GM18499 (cell line): ENCODE data around the gene RNGTT.
"Not testable (repeated sequence)": the region's sequence is repeated elsewhere in the genome, so short reads cannot be mapped to it uniquely, and the experiment has no call there.

Experiments
- ATAC-seq: cut with Tn5 transposase; IDR thresholded peaks from one replicate; pipeline ENCODE4 v1.9.1; 2021; ENCODE audit warnings: moderate number of reproducible peaks; ENCODE audit not compliant: insufficient read depth, unreplicated experiment

Gene RNGTT

GRCh38 chr6:88914895-88915598 lies 48.4 kb downstream of the RNGTT start:
- ATAC-seq = no peak

- no peak for ATAC-seq
Observed at GRCh38 chr6:88914180-88914579, 49.2 kb downstream of the RNGTT start.

GRCh38 chr6:88913471-88913870 lies 49.9 kb downstream of the RNGTT start:
- no peak for ATAC-seq

- ATAC-seq = no peak
Observed at GRCh38 chr6:88910922-88911778, 52.3 kb downstream of the RNGTT start.

- no peak for ATAC-seq
Observed at GRCh38 chr6:88908598-88909548, 54.5 kb downstream of the RNGTT start.

- ATAC-seq = not testable (repeated sequence)
Observed at GRCh38 chr6:88907148-88907547, 56.3 kb downstream of the RNGTT start.

- ATAC-seq = no peak
Observed at GRCh38 chr6:88899569-88900316, 63.7 kb downstream of the RNGTT start.

GRCh38 chr6:88895911-88896310 lies 67.5 kb downstream of the RNGTT start:
- no peak for ATAC-seq

- no peak for ATAC-seq
Observed at GRCh38 chr6:88890860-88891845, 72.3 kb downstream of the RNGTT start.

GRCh38 chr6:88890394-88890793 lies 73.0 kb downstream of the RNGTT start:
- ATAC-seq = no peak

- no peak for ATAC-seq
Observed at GRCh38 chr6:88884361-88884760, 79.1 kb downstream of the RNGTT start.

- ATAC-seq = no peak
Observed at GRCh38 chr6:88882536-88882935, 80.9 kb downstream of the RNGTT start.

GRCh38 chr6:88881451-88881850 lies 82.0 kb downstream of the RNGTT start:
- ATAC-seq = no peak

- ATAC-seq = no peak
Observed at GRCh38 chr6:88880021-88880420, 83.4 kb downstream of the RNGTT start.

GRCh38 chr6:88877893-88878292 lies 85.5 kb downstream of the RNGTT start:
- ATAC-seq = no peak

GRCh38 chr6:88872962-88873361 lies 90.5 kb downstream of the RNGTT start:
- no peak for ATAC-seq

- ATAC-seq = no peak
Observed at GRCh38 chr6:88871498-88871897, 91.9 kb downstream of the RNGTT start.

- ATAC-seq = no peak
Observed at GRCh38 chr6:88870717-88871330, 92.6 kb downstream of the RNGTT start.
